Middle frontal gyrus (tissue), 1 donor: ENCODE data around the gene MIER2.
"Not testable (repeated sequence)": the region's sequence is repeated elsewhere in the genome, so short reads cannot be mapped to it uniquely, and the experiment has no call there.

Experiments used
- DNase-seq: peaks from one replicate; pipeline ENCODE4 v3.0.0-alpha.2; 2015; ENCODE audit warnings: low spot score; ENCODE audit errors: extremely low spot score

MIER2 gene

DNA sequence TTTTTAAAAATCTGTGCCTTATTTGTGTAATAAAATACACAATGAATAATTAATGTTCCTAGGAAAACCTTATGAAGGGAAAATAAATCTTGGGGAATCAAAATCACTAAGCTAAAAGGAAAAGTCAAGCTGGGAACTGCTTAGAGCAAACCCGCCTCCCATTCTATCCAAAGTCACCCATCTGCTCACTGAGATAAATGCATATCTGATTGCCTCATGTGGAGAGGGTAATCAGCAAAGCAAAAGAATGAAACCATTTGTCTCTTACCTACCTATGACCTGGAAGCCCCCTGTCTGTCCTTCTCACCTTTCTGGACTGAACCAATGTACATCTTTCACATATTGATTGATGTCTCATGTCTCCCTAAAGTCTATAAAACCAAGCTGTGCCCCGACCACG lies 87.8 kb downstream of the MIER2 start:
- DNase-seq = not testable (repeated sequence)
